MM.1S (cell line): ENCODE results near the gene SPACA6.

ENCODE experiments used
- DNase-seq: peaks from one replicate; pipeline ENCODE4 v3.0.0-alpha.2; 2015
- H2AFZ ChIP-seq: fragments of 300-600 bp; sonication (generic); 2 replicates; pipeline ENCODE4 v1.6.0; 2016; ENCODE audit warnings: antibody characterized with exemption, low read length
- H3F3A ChIP-seq: fragments of 300-600 bp; sonication (generic); 2 replicates; pipeline ENCODE4 v1.6.1; 2016; ENCODE audit warnings: mild to moderate bottlenecking, antibody characterized with exemption, low read length, moderate library complexity, mixed read lengths; ENCODE audit not compliant: insufficient read depth
- H3K27ac ChIP-seq: fragments of 300-600 bp; sonication (generic); 2 replicates; pipeline ENCODE4 v1.5.1; 2016; ENCODE audit warnings: mild to moderate bottlenecking, low read length
- H3K27me3 ChIP-seq: fragments of 300-600 bp; sonication (generic); replicated peaks from 2 replicates; pipeline ENCODE4 v1.6.0; 2016; ENCODE audit warnings: low read length; ENCODE audit not compliant: insufficient read depth
- H3K36me3 ChIP-seq: fragments of 300-600 bp; sonication (generic); replicated peaks from 2 replicates; pipeline ENCODE4 v1.6.1; 2016; ENCODE audit warnings: mild to moderate bottlenecking, low read length, mixed read lengths; ENCODE audit not compliant: insufficient read depth
- H3K4me1 ChIP-seq: fragments of 300-600 bp; sonication (generic); 2 replicates; pipeline ENCODE4 v1.6.1; 2016; ENCODE audit warnings: low read length, mixed read lengths
- H3K4me2 ChIP-seq: fragments of 300-600 bp; sonication (generic); 2 replicates; pipeline ENCODE4 v1.6.0; 2016; ENCODE audit warnings: low read depth, low read length
- H3K4me3 ChIP-seq: fragments of 300-600 bp; sonication (generic); 2 replicates; pipeline ENCODE4 v1.5.1; 2016; ENCODE audit warnings: low read length, mixed read lengths
- H3K79me2 ChIP-seq: fragments of 300-600 bp; sonication (generic); 2 replicates; pipeline ENCODE4 v1.6.1; 2016; ENCODE audit warnings: mixed run types, low read length, mixed read lengths
- H3K9ac ChIP-seq: fragments of 300-600 bp; sonication (generic); 2 replicates; pipeline ENCODE4 v1.6.1; 2016; ENCODE audit warnings: low read length, mixed read lengths
- H3K9me2 ChIP-seq: fragments of 300-600 bp; sonication (generic); replicated peaks from 2 replicates; pipeline ENCODE4 v1.6.1; 2016; ENCODE audit warnings: mild to moderate bottlenecking, low read length, mixed read lengths; ENCODE audit not compliant: insufficient read depth
- H3K9me3 ChIP-seq: fragments of 300-600 bp; sonication (generic); replicated peaks from 2 replicates; pipeline ENCODE4 v1.6.1; 2016; ENCODE audit warnings: mild to moderate bottlenecking, low read length, mixed read lengths; ENCODE audit not compliant: insufficient read depth
- H4K20me1 ChIP-seq: fragments of 300-600 bp; sonication (generic); 2 replicates; pipeline ENCODE4 v1.6.1; 2016; ENCODE audit warnings: mild to moderate bottlenecking, low read length, moderate library complexity, mixed read lengths; ENCODE audit not compliant: insufficient read depth
- CTCF ChIP-seq: fragments of 300-600 bp; sonication (generic); IDR thresholded peaks from 2 replicates; pipeline ENCODE4 v1.5.1; 2016; ENCODE audit warnings: antibody characterized with exemption, low read length, mixed read lengths
- EZH2 ChIP-seq: fragments of 300-600 bp; sonication (generic); optimal IDR thresholded peaks from 2 replicates; pipeline ENCODE3; 2017; ENCODE audit warnings: low read depth, mild to moderate bottlenecking, antibody characterized with exemption, low read length, mixed read lengths
- EZH2phosphoT487 ChIP-seq: fragments of 300-600 bp; sonication (generic); IDR thresholded peaks from 2 replicates; pipeline ENCODE4 v1.6.1; 2018; ENCODE audit warnings: antibody characterized with exemption, low read length

Gene SPACA6

GRCh38 chr19:51710163-51710562 lies 17.0 kb downstream of the SPACA6 start:
- no peak overlapping the region for H3K9ac ChIP-seq
- H3K27ac ChIP-seq: no peak overlapping the region
- no peaks in the 10 kb centered on the region for H3K36me3 ChIP-seq
- no peaks in the 10 kb centered on the region for H3K79me2 ChIP-seq
- H2AFZ ChIP-seq: no peak overlapping the region
- no peaks in the 10 kb centered on the region for H4K20me1 ChIP-seq
- no peaks in the 10 kb centered on the region for H3K9me2 ChIP-seq
- DNase-seq: no peak
- H3F3A ChIP-seq: no peaks in the 10 kb centered on the region
- TF ChIP-seq EZH2phosphoT487 (no peak), EZH2 (no peak), CTCF (no peak)
- no peak overlapping the region for H3K4me3 ChIP-seq
- H3K4me2 ChIP-seq: no peak overlapping the region
- H3K4me1 ChIP-seq: no peaks in the 10 kb centered on the region
- H3K27me3 ChIP-seq: no peaks in the 10 kb centered on the region
- no peaks in the 10 kb centered on the region for H3K9me3 ChIP-seq

GRCh38 chr19:51711702-51712101 lies 18.6 kb downstream of the SPACA6 start:
- Histone ChIP-seq H3K9me3 (no peaks in the 10 kb centered on the region), H4K20me1 (no peaks in the 10 kb centered on the region), H3F3A (no peaks in the 10 kb centered on the region), H2AFZ (no peak overlapping the region), H3K27ac (no peak overlapping the region), H3K4me3 (no peak overlapping the region), H3K79me2 (no peaks in the 10 kb centered on the region), H3K4me1 (no peaks in the 10 kb centered on the region), H3K36me3 (no peaks in the 10 kb centered on the region), H3K9ac (no peak overlapping the region), H3K9me2 (no peaks in the 10 kb centered on the region), H3K27me3 (no peaks in the 10 kb centered on the region), H3K4me2 (no peak overlapping the region)
- no peak for DNase-seq
- TF ChIP-seq CTCF (no peak), EZH2 (no peak), EZH2phosphoT487 (no peak)

GRCh38 chr19:51712461-51713081 lies 19.4 kb downstream of the SPACA6 start:
- no peak overlapping the region for H3K9ac ChIP-seq
- no peaks in the 10 kb centered on the region for H3K79me2 ChIP-seq
- H3K27ac ChIP-seq: no peak overlapping the region
- H3K36me3 ChIP-seq: no peaks in the 10 kb centered on the region
- no peak overlapping the region for H2AFZ ChIP-seq
- H3K4me3 ChIP-seq: no peak overlapping the region
- H3K4me2 ChIP-seq: no peak overlapping the region
- H3F3A ChIP-seq: no peaks in the 10 kb centered on the region
- H3K9me2 ChIP-seq: no peaks in the 10 kb centered on the region
- H3K9me3 ChIP-seq: no peaks in the 10 kb centered on the region
- no peaks in the 10 kb centered on the region for H3K27me3 ChIP-seq
- no peaks in the 10 kb centered on the region for H3K4me1 ChIP-seq
- TF ChIP-seq CTCF (no peak), EZH2 (no peak), EZH2phosphoT487 (no peak)
- no peaks in the 10 kb centered on the region for H4K20me1 ChIP-seq
- DNase-seq: no peak
